HG03354 (cell line): ENCODE results near the gene FARP2.

Source experiments
- ATAC-seq: cut with Tn5 transposase; IDR thresholded peaks from one replicate; pipeline ENCODE4 v1.9.1; 2021; ENCODE audit warnings: mild to moderate bottlenecking; ENCODE audit not compliant: unreplicated experiment, poor library complexity, severe bottlenecking

The FARP2 gene

GRCh38 chr2:241324775-241325174 is 31.3 kb upstream of the FARP2 start:
- ATAC-seq = no peak

DNA sequence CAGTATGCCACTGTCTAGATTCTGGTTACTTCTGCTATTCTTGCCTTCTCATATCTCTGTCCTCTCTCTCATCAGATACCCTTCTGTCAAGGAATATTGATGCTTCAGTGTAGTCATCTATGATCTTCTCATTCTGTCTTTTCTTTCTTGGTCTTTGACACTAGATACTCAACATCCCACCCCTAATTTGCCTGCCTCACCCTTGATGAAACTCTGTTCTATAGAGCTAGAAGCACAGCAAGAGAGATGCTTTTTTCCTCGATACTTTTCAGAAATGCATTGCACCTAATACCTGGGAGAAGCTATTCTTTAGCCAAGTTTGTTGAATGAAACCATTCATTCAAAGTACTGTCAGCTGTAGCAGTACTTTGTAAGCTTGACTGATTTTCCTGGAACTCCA is 30.8 kb upstream of the FARP2 start:
- no peak for ATAC-seq

DNA sequence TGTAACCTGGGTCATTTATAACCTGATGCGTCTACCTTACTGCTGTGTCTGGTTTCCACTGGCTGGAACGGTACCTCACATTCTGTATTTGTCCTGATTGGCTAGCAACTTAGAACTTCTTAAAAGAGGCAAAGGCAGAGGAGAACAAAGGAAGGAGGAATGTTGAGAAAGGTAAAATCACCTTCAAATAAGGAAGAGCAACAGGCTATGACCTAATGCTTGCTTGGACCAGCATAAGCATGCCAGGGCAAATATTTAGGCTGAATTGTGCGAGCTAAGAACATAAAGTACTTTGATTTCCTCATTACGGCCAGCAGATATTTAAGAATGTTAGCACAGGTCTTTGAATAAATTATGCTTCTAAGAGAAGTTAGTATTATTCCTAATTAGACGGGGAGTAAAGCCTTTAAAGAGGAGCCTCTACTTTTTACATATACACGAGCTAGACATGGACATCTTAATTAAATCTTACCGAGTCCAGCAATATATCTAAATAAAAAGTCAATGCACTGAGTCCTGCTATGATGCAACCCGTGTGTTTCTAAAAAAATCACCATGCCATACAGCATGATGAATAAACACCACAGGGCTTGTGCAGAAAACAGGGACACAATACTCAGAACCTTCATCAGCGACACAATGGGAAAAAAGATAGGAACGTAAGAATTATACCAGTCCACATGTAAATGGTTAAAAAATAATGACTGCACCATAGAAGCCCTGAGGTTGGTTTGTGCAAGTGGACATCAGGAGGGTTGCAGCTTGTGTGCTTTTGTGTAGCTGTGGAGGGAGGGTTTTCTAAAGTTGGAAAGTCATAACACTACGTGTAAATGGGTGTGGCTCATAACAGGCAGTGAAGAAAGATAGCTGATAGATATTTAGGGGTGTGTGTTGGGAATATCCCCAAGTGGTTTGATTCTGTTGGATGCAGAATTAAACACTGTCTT is 26.1 kb upstream of the FARP2 start:
- ATAC-seq = no peak

- no peak for ATAC-seq
Observed at GRCh38 chr2:241330616-241330981, 25.5 kb upstream of the FARP2 start.

DNA sequence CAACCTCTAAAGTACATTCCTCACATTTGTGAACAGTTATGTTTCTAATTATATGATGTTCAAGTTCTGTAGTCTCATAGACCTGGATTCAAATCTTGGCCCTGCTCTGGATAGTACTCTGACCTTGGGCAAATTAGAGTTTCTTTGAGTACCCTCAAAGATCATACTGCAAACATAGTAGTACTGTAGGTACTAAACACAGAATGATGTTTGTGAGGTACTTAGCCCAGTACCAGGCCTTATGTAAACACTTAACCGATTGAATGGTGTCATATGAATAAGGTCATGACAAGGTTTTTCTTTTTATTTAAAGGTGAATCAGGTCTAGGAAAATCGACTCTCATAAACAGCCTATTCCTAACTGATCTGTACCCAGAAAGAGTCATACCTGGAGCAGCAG is 21.3 kb upstream of the FARP2 start:
- ATAC-seq = no peak

DNA sequence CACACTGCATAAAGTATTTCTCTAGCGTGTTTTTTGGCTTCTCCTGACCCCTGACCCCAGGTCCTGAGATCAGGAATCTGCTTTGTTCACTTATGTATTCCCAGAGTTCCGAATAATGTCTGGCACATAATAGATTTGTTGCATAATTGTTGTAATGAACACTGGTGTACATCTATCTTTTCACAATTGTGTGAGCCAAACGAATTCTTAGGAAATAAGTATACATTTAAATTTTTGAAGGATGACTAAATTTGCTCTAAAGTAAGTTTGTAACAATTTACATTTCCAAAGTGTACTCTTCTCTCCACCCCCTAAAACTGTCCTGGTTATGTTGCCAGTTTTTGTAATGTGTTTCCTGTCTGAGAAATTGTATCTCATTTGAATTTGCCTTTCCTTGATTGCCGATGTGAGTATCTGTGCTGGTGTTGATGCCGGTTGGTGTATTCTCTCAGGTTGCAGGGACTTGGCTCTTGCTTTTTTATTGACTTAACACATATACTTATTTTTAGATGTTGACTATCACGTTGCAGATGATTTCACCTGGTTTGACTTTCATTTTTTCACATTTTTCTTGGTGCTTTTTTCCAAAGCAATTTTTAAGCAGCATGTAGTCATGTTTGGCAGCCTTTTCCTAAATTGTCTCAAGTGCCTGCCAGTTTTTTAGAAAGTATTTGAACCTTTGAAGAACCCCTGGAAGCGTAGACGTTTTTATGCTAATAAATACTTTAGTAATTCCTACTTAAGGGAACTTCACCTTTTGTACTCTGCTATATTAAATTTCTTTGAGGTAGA is 16.1 kb upstream of the FARP2 start:
- ATAC-seq = no peak

GRCh38 chr2:241340631-241341163 is 15.4 kb upstream of the FARP2 start:
- ATAC-seq = no peak

GRCh38 chr2:241344925-241345651 is 11.0 kb upstream of the FARP2 start:
- ATAC-seq = no peak

- no peak for ATAC-seq
Observed at GRCh38 chr2:241349941-241350340, 6.1 kb upstream of the FARP2 start.

GRCh38 chr2:241350530-241350877 is 5.6 kb upstream of the FARP2 start:
- ATAC-seq = no peak

- ATAC-seq = no peak
Observed at GRCh38 chr2:241350878-241351639, 5.0 kb upstream of the FARP2 start.

GRCh38 chr2:241351640-241352031 is 4.4 kb upstream of the FARP2 start:
- ATAC-seq = no peak

- no peak for ATAC-seq
Observed at GRCh38 chr2:241352227-241352626, 3.9 kb upstream of the FARP2 start.

DNA sequence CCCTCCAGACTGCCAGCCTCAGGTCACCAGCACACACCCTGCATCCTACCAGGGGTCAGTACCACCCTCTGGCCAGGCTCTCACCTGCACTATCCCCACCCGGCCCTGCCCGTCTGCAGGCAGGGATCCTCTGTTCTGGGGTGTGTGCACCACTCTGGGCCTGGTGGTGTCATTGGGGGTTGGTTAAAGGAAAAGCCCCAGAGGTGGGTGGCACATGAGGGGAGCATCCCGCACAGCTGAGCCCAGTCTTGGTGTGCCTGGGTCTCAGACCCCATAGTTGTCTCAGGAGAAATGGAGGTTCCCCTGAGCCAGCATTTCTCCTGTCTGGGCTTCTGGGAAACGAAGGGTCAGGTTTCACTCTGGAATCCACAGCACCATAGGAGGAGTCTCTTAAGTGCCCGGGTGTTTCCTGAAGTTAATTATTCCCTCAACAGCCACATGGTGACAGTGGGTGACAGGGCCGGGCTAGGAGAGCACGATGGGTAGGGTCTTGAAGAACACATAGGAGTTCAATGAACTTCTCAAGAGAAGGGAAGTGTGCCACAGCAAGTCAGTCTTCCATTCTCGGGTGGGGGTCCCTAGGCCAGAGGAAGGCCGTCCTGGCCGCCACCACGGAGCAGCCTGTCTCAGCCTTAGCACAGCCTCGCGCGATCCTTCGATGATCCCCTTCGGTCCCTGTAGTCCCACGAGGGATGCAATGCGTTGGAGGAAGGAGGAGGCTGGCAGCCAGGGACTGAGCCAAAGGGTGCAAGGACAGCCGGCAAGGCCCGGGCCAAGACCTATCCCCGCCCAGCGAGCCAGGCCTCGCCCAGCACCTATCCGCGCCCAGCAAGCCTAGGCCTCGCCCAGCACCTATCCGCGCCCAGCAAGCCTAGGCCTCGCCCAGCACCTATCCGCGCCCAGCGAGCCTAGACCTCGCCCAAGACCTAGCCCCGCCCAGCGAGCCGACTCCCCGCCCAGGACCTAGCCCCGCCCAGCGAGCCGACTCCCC is 1.1 kb upstream of the FARP2 start:
- no peak for ATAC-seq

- no peak for ATAC-seq
Observed at GRCh38 chr2:241356871-241357260, 781 bp downstream of the FARP2 start.

GRCh38 chr2:241357531-241357930 is 1.4 kb downstream of the FARP2 start:
- no peak for ATAC-seq

GRCh38 chr2:241358470-241358869 is 2.4 kb downstream of the FARP2 start:
- ATAC-seq = peak; percentile 47

DNA sequence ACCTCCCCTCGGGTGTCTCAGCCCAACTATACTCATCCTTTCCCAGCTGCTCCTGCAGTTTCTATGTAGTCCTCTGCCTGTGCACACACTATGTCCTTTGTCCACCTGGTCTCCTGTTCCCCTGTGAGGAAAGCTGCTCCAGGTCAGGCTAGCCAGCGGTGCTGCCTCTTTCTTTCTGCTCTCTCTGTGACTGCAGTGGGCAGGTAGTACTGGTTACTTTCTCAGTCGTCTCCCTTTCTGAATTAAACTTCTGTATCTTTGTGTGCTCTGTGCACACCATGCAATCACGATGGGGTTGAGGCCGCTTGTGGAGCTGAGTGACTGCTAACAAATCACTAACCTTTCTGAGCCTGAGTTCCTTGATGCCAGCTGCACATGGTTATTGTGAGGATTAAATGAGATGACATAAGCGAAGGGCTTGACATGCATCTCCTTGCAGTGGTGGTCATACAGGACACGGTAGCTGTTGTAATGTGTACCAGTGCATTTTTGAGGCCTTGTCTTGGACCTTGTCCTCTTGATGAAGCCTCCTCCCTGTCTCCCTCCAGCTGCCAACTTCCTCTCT is 3.5 kb downstream of the FARP2 start:
- no peak for ATAC-seq
